ENCODE data around the gene INS.

The INS gene

DNA sequence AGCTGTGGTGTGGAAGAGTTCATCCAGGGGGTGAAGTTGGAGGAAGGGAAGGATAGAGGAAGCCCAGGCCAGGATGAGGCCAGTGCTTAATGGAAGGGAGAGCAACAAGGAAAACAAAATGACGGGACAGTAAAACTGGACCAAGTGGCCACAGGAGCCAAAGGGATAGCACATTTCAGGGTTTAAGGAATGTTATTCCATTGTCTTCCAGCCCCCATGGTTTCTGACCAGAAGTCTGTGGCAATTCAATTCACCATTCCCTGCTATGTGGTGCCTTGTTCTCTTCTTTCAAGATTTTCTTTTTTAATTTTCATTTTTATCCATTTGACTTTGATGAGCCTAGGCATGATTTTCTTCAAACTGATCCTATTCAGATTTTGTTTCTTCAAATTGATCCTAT lies 44.3 kb downstream of the INS start:
- no peak for TF ChIP-seq ZFX (IDR thresholded peaks at IDR 0.05; ENCODE audit: borderline replicate concordance)
- TF ChIP-seq, protein P1, sequence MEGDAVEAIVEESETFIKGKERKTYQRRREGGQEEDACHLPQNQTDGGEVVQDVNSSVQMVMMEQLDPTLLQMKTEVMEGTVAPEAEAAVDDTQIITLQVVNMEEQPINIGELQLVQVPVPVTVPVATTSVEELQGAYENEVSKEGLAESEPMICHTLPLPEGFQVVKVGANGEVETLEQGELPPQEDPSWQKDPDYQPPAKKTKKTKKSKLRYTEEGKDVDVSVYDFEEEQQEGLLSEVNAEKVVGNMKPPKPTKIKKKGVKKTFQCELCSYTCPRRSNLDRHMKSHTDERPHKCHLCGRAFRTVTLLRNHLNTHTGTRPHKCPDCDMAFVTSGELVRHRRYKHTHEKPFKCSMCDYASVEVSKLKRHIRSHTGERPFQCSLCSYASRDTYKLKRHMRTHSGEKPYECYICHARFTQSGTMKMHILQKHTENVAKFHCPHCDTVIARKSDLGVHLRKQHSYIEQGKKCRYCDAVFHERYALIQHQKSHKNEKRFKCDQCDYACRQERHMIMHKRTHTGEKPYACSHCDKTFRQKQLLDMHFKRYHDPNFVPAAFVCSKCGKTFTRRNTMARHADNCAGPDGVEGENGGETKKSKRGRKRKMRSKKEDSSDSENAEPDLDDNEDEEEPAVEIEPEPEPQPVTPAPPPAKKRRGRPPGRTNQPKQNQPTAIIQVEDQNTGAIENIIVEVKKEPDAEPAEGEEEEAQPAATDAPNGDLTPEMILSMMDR (IDR thresholded peaks at IDR 0.05): no peak
- H3K27ac ChIP-seq: no peak overlapping the region

DNA sequence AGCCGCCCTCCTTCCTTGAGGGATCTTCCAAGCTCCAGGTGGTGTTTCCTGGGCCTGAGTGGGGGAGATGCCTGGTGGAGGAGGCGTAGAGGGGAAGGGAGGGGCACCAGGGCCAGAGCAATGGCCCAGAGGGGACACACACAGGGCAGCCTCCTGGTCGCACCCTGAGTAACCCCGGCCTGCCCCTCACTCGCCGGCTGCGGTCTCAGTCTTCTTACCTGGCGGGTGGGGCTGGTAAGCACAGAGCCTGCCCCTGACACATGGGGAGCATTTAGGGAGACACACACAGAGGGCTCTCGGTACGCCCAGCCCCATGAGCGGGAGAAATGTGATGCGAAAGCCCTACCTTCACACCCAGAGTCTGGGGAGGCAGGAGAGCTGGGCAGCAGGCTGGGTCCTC lies 45.7 kb downstream of the INS start:
- TF ChIP-seq, protein P1 (IDR thresholded peaks at IDR 0.05): no peak
- no peak for TF ChIP-seq ZFX (IDR thresholded peaks at IDR 0.05; ENCODE audit: borderline replicate concordance)

DNA sequence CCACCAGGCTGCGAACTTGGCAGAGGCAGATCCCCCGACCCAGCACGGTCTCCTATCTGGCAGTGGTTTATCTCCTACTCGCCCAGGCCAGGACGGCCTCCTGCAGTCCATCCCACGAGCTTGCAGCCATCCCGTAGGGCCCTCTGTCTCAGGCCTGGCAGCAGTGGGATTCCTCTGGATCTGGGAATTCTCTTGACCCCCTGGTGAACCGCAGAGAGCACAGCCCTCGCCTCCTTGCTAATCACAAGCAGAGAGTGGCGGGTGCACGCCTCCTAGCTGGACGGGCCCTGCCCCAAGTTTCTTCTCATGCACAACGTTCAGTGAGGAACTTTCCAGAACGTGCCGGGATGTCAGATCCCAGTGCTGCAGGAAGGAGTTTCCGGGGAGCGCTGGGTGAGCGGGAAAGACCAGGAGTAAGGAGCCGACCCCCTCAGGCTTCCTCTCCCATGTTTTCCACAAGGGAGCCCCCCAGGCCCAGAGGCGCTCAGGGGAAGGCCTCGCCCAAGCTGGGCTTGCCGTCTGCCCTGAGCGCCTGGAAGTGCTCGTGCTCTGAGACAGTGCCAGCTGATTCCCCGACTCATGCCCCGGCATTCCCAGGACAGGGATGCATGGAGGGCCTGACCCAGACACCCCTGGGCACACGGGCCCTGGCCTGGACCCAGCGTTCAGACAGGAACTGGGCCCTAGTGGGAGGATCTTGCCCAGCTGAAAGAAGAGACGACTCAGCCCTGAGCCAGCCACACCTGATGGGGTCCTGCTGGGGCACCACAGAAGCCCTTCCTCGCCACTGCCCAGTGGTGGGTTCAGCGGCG lies 46.4 kb downstream of the INS start:
- no peak overlapping the region for H3K27ac ChIP-seq
- TF ChIP-seq, protein P1 (IDR thresholded peaks at IDR 0.05): no peak
- no peak for TF ChIP-seq ZFX (IDR thresholded peaks at IDR 0.05; ENCODE audit: borderline replicate concordance)

More for the DNA sequence above, 45.7 kb downstream of the INS start:
- H3K27ac ChIP-seq: no peak overlapping the region

DNA sequence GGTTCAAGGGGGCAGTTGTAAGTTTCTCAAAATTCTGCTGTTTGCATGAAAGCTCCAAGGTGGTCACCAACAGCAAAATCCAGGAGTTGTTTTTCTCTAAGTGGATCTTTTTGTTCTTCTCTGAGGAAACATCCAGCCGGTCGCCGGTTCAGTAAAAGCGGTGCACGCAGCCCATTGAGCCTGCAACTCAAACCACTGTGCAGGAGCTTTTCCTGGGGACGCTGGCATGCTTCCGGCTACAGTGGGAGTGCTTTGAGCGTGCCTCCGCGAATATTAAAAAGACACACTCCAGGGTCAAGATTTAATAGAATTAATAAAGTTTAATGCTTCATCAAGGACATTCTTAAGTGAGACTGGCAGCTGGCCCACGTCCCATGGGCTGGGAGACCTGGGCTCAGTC lies 47.2 kb downstream of the INS start:
- no peak overlapping the region for H3K27ac ChIP-seq
- TF ChIP-seq ZFX (IDR thresholded peaks at IDR 0.05; ENCODE audit: borderline replicate concordance): no peak
- TF ChIP-seq, protein P1 (IDR thresholded peaks at IDR 0.05): no peak

DNA sequence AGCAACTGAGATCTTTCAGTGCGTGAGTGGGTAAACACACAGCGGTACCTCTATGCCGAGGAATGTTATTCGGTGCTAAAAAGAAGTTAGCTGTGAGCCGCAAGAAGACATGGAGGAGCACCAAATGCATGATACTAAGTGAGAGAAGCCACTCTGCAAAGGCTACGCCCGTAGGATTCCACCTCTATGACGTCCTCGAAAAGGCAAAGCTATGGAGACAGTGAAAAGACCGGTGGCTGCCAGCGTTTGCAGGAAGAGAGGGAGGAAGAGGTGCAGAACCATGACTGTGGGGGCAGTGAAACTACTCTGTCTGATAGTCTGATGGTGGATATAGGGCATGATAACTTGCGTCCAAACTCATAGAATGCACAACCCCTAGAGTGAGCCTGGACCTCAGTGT lies 50.5 kb downstream of the INS start:
- TF ChIP-seq ZFX (IDR thresholded peaks at IDR 0.05; ENCODE audit: borderline replicate concordance): no peak
- TF ChIP-seq, protein P1 (IDR thresholded peaks at IDR 0.05): no peak

More for the DNA sequence above, 50.5 kb downstream of the INS start:
- no peak overlapping the region for H3K27ac ChIP-seq
